GM21825 (cell line): Measurements from ENCODE around the gene ZNF132.
A peak's percentile ranks its signal among the peaks of the same experiment; 100 is the strongest.
"Not testable (repeated sequence)": the region's sequence is repeated elsewhere in the genome, so short reads cannot be mapped to it uniquely, and the experiment has no call there.

ENCODE experiments used
- ATAC-seq: cut with Tn5 transposase; IDR thresholded peaks from one replicate; pipeline ENCODE4 v1.9.1; 2021; ENCODE audit warnings: mild to moderate bottlenecking, moderate library complexity; ENCODE audit not compliant: unreplicated experiment

The ZNF132 gene

GRCh38 chr19:58408152-58409009 is 31.6 kb downstream of the ZNF132 start, which contains the start of gene ZNF584:
Gene ZNF584, plus strand, starts transcription at chr19:58408649. Its CDS starts 499 bp downstream, at chr19:58409148.
- ATAC-seq, result peak; percentile 81

DNA sequence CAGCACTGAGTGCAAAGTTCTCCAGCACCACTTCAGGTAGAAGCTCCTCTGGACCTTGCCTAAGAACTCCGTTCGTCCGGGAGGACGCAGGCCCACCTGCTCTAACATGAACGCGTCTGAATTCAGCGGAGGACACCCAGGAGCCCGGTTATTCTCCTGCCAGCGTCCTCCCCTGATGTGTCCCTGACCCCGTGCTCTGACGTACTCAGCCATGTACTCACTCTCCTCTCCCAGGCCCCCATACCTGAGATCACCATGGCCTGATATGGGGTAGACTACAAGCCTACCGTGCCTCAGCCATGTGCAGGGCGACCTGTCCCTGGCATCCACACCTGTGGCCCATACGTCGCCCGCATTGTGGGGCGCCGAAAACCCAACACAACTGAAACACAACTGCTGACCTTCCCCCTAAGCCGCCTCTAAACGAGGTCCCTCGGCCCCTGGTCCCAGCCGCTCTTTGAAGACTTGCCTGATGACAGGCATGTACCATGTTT is 32.2 kb downstream of the ZNF132 start:
- peak; percentile 3 for ATAC-seq

DNA sequence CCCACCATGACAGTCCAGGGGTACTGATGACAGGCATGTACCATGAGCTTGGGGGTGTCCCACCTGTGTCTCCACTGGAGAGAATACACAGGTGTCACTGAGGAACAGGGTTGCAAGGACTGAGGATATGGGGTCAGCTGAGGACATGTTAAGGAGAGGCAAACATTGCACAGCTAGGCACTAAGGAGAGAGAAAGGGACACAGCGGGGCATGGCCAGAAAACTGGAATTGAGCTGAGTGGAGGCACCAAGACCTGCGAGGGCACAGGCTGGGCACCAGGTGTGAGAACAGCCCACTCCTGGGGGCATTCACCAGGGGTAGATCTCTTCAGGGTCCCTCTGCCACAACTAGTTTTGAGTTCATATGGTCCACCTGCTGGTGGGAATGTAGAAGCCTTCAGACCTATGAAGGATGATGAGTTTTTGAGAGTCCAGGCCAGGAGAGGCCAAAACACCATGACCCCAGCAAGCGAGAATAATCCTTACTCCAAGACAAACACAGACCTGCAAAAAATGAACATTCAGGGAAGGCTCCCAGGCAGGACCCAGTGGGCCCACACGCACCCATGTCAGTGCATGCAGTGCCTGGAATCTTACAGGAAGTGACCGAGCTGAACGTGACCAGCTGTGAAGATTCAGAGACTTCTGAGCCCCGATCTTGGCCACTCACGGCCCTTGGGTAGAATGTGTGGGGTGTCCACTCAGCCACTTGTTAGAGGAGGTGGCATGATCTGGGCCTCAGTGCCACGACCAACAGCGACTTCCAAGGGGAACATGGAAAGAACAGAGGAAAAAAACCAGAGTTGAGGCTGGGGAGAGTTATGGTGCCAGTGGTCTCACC is 32.9 kb downstream of the ZNF132 start:
- no peak for ATAC-seq

DNA sequence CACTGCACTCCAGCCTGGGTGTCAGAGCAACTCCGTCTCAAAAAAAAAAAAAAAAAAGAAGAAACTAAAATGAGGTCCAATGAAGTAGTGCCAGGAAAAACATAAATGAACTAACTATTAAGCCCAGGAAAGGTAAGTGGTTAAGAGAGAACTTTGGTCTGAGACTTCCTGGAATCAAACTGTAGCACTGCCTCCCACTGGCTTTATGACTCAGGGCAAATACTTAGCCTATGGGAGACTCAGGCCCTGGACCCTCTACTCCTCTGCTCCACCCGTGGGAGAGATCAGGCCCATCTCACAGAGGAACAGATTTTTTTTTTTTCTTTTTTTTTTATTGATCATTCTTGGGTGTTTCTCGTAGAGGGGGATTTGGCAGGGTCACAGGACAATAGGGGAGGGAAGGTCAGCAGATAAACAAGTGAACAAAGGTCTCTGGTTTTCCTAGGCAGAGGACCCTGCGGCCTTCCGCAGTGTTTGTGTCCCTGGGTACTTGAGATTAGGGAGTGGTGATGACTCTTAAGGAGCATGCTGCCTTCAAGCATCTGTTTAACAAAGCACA is 36.0 kb downstream of the ZNF132 start:
- not testable (repeated sequence) for ATAC-seq

DNA sequence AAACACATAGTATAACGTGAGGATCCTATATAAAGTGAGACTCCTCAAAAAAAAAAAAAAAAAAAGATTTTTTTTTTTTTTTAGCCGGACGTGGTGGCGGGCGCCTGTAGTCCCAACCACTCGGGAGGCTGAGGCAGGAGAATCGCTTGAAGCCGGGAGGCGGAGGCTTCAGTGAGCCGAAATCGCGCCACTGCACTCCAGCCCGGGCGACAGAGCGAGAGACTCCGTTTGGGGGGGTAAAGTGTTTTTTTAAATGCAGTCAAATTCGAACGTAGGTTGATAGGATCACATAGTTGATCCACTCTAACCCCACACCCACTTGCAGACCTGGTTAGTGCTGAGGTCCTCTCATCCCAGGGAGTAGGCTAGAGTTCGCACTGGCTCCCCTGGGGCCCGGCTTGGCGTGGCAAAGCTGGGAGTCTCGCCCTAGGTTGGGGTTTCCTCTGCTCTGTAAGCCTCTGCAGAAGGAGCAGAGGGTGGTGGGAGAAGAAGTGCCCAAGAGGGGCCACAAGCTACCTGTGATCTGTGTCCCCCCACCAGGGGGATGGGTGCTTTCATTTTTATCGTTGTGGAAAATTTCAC is 38.0 kb downstream of the ZNF132 start:
- ATAC-seq, result no peak

DNA sequence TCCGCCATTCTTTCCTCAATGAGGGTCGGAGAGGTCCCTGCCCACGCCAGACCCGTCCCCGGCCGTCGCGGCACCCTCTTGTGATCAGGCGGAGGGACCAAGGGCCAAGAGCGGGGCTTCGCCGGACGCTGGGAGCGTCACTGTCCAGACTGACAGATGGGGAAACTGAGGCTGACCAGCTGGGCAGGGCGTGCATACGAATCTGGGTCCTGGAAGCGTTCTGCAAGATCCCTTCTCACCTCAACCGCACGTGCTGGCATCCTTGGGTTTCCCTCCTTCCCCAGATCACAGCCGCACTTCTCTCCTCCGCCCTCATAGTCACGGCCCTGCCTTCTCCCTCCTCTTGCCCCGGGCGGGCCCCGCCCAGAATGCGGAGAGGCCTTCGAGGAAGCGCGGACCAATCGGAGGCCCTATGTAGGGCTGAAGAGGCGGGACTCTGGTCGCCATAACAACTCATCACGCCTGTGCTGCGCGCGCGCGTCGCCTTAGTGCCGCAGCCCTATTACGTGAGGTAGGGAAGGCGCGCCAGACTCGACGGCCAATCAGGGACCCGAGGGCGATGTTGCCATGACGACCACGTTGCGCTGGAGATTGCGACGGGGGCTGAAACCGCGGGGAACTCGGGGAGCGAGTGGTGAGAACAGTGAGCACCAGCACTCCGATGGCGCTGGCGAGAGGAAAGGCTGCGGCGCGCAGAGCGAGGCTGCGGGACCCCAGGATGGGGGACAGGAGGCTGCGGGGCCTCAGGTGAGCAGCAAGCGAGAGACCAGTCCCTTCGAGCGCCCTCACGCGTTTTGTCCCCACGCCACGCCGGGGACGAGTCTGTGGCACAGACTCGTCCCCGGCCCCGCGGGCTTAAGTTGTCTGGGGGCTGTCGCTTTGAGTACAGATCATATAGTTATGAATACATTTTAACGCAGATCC is 38.8 kb downstream of the ZNF132 start:
- ATAC-seq, result peak; percentile 97

DNA sequence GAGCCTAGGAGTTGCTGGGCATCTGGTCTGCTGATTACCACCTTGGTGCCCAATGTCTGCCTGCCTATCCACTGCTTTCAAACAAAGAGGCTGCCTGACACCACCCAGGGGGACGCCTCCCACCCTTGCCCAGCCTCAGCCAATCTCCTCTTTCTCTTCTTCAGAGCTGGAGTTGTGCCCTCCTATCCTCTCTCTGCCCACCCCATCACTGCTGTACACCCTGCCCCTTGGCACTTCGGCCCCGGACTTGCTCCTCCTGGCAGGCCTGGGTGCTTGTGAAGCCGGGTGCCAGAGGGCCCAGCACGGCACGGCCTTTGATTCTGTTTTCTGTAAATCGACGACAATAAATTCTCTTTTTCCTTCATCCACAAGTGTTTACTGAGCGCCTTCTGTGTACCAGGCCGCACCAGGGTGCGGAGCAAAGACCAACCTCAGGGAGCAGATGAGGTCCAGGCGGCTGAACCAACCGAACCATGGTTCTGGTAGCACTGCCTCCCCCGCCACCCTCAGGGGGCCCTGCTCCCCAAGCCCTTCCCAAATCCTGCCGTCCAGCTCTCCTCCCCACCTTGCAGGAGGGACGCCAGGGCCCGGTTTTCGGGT is 39.5 kb downstream of the ZNF132 start:
- ATAC-seq, result no peak

GRCh38 chr19:58399903-58400302 is 40.0 kb downstream of the ZNF132 start:
- no peak for ATAC-seq

GRCh38 chr19:58398545-58398944 is 41.4 kb downstream of the ZNF132 start:
- ATAC-seq, result no peak

GRCh38 chr19:58398087-58398486 is 41.9 kb downstream of the ZNF132 start:
- ATAC-seq, result no peak

DNA sequence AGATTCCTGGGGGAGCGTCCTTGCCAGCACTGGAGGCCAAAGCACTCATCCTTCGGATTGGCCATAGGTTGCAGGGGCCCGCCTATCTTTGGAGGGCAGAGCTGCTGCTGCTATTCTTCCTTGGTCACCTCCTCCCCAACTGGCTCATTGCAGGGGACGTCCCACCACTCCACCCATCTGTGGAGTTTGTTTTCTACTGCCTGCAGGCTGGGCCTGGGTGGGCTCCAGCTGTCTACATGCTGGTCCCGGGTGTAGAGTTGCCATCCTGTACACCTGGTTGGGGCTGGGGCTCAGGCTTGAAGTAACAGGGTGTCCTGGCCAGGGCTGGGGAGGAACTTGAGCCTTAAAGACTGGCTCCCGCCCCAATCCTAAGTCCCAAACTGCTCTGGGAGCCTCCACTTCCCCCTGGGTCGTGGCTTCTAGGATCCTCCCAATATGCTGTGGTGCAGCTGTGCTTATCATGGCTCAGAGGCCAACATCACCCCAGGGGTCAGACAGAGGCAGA is 42.4 kb downstream of the ZNF132 start:
- no peak for ATAC-seq

DNA sequence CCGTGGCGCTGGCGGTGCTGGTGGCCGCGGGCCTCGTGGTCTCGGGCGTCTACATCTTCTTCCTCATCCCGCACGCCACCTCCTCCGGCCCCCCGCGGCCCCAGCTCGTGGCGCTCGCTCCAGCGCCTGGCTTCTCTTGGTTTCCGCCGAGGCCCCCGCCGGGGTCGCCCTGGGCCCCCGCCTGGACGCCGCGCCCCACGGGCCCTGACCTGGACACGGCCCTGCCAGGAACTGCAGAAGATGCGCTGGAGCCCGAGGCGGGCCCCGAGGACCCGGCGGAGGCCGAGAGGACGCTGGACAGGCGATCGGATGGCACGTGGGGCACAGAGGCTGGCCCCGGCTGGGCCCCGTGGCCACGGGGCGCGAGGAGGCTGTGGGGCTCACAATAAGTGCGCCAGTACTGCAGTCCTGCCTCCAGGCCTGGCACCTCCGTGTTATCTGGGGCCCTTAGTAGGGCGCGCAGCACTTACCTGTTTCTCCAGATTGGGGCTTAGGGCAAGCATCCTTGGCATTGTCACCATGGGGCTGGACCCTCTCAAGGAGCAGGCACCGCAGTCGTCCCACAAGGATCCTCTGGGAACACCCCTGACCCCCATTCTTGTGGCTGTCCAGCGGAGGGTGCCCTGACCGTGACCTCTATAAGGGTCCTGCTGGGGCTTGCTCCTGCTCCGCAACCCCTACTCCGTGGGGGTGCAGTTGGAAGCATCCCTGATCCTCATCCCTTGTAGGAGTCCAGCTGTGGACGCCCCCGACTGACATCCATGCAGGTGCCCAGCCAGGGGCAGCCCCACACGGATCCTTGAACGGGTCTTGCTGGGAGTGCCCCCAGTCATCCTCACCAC is 43.0 kb downstream of the ZNF132 start:
- no peak for ATAC-seq

DNA sequence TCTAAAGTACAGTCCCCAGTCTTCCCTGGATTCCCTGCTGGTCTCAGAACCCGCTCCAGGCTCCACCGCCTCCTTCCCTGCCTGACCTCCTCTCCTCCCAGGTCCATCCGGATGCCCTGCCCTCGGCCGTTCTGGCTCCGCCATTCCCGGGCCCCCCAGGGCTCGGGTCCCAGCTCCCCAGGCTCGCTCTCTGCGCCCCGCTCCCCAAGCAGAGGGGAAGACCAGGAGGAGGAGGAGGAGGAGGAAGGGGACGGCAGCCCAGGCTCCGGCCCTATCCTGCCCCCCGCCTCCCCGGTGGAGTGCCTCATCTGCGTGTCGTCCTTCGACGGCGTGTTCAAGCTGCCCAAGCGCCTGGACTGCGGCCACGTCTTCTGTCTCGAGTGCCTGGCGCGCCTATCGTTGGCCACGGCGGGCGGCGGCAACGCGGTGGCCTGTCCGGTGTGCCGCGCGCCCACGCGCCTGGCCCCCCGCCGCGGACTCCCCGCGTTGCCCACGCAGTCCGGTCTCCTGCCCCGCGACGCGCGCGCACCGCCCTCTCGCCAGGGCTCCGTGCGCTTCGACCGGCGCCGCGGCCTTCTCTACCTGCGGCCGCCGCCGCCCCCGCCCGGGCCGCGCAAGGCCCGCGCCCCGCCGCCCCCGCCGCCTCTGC is 43.9 kb downstream of the ZNF132 start:
- ATAC-seq, result no peak

DNA sequence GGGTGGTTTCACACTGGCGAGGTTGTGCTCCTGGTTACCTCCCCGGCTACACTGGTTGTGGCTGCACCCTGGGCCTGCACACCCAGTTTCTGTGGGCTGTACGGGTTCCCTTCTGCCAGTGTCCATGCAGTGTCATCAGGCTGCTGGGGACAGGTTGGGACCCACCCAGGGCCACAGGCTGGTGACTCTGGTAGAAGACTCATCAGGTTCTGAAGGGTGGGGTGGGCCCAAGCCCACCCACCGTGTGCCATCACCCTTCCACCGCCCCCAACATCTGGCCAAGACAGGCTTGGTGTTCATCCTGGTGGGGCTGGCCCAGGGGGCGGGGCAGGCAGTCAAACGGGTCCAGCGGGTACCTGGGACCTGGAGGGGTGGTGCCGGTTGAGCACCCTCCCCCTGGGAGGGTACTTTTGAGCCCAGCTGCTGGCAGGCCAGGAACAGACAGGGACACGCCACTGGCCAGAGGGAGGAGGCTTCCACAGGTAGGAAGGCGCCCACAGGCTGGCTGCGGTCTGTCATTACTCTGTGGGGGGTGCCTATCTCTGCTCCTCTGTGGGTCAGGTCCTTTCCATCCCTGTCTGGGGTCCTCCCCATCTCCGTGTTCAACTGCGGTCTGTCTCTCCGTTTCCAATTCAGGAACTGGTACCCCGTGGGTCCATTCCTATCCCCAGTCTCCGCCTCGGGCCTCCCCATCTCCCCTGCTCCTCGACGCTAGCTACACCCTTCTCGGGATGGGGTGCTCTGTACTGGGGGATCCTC is 44.6 kb downstream of the ZNF132 start, which contains the start of gene RNF225:
Gene RNF225, plus strand, starts transcription at position 437 of the 759 bp plus-strand sequence. CDS start 434 bp downstream, outside the sequence.
- no peak for ATAC-seq

- ATAC-seq, result no peak
These were observed 45.1 kb downstream of the ZNF132 start for GRCh38 chr19:58394821-58395219.

GRCh38 chr19:58393725-58394033 is 46.3 kb downstream of the ZNF132 start:
- ATAC-seq, result no peak
